Activated CD8-positive, alpha-beta T cell treated with anti-CD3 and anti-CD28 coated beads for 36 hours (primary cell): ENCODE measurements around the gene PSMC4. TPM values are rescaled to one million over a fixed set of nuclear protein-coding genes. Genes with fewer than 3 reads are reported as not detected.

Experiments
- ATAC-seq: fragments of 200-7000 bp; cut with Tn5 transposase; one replicate; pipeline ENCODE4 v1.10.0; 2021; ENCODE audit warnings: mild to moderate bottlenecking, moderate library complexity
- CTCF ChIA-PET: fragments of 350-600 bp; sonication (Branson Sonifier 250); formaldehyde crosslinking; loops from one replicate; lab custom pipeline; 2021; ENCODE audit warnings: antibody characterized with exemption; lab: Charles Lee
- POLR2A ChIA-PET: fragments of 350-600 bp; sonication (Branson Sonifier 250); formaldehyde crosslinking; loops from one replicate; lab custom pipeline; 2021; ENCODE audit warnings: antibody characterized with exemption; lab: Charles Lee
- DNase-seq: peaks from one replicate; pipeline ENCODE4 v3.0.0-alpha.2; 2020
- H3K27ac Mint-ChIP-seq: one replicate; pipeline ENCODE4 v1.8.0; 2021; ENCODE audit warnings: mild to moderate bottlenecking, mixed read lengths
- H3K27me3 Mint-ChIP-seq: one replicate; pipeline ENCODE4 v1.8.0; 2021; ENCODE audit warnings: mixed read lengths
- H3K36me3 Mint-ChIP-seq: one replicate; pipeline ENCODE4 v1.8.0; 2021; ENCODE audit warnings: low read depth, mixed read lengths
- H3K4me1 Mint-ChIP-seq: one replicate; pipeline ENCODE4 v1.8.0; 2021; ENCODE audit warnings: low read depth, mixed read lengths
- H3K4me3 Mint-ChIP-seq: one replicate; pipeline ENCODE4 v1.8.0; 2021; ENCODE audit warnings: mild to moderate bottlenecking, moderate library complexity, mixed read lengths
- H3K9me3 Mint-ChIP-seq: one replicate; pipeline ENCODE4 v1.8.0; 2021; ENCODE audit warnings: mixed read lengths
- intact Hi-C: fragments of 100-400 bp; cut with micrococcal nuclease; formaldehyde crosslinking; loops from one replicate; pipeline ENCODE4 v1.10.0; 2022
- total RNA-seq, 2 experiments: library from RNA; stranded (reverse); gene quantifications; one replicate each; pipeline ENCODE4 v1.2.3, GENCODE V29; 2021
- TF ChIP-seq, protein P1 (sequence below): fragments of 200-600 bp; IDR thresholded peaks from one replicate; pipeline ENCODE4 v1.8.0; 2022; ENCODE audit warnings: antibody characterized with exemption, mild to moderate bottlenecking

PSMC4 gene
- total RNA-seq, 2 experiments from 2014 or later = 105 to 107 TPM

DNA sequence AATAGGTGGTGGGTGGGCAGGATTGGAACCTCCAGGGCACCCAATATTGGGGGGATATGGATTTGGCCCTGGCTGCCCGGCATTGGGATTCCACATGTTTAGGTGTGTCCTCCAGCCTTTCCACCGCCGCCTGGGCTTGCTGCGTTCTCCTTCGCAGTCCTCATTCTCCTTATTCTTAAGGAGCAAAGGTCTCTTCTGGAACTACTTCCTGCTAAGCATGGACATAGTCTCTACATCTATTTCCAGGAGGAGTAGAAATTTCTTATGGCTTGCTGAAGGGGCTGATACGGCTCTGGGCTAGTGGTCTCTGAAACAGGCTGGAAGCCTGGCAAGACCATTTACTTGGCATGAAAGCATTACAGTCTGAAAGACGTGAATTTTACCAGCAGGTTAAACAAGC lies 27.4 kb upstream of the PSMC4 start:
- no peaks in the 10 kb centered on the region for H3K27me3 Mint-ChIP-seq
- peaks cover 37% of the 10 kb centered on the region for H3K36me3 Mint-ChIP-seq
- peaks cover 72% of the 10 kb centered on the region for H3K4me1 Mint-ChIP-seq
- ATAC-seq = no peak
- intact Hi-C loops = no loop called here
- ChIA-PET CTCF (interaction anchor here (1.4 to 13.1 kb wide), 3 partner anchors 10 to 29 kb away, joined by 3 to 86 read pairs (median 6); partner anchors contain the start of gene PSMC4), POLR2A (no interaction called here)
- TF ChIP-seq, protein P1, sequence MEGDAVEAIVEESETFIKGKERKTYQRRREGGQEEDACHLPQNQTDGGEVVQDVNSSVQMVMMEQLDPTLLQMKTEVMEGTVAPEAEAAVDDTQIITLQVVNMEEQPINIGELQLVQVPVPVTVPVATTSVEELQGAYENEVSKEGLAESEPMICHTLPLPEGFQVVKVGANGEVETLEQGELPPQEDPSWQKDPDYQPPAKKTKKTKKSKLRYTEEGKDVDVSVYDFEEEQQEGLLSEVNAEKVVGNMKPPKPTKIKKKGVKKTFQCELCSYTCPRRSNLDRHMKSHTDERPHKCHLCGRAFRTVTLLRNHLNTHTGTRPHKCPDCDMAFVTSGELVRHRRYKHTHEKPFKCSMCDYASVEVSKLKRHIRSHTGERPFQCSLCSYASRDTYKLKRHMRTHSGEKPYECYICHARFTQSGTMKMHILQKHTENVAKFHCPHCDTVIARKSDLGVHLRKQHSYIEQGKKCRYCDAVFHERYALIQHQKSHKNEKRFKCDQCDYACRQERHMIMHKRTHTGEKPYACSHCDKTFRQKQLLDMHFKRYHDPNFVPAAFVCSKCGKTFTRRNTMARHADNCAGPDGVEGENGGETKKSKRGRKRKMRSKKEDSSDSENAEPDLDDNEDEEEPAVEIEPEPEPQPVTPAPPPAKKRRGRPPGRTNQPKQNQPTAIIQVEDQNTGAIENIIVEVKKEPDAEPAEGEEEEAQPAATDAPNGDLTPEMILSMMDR = no peak
- DNase-seq = no peak
- peaks cover 17% of the 10 kb centered on the region for H3K9me3 Mint-ChIP-seq
- H3K4me3 Mint-ChIP-seq = no peak overlapping the region
- H3K27ac Mint-ChIP-seq = peak overlapping the region; percentile 34

DNA sequence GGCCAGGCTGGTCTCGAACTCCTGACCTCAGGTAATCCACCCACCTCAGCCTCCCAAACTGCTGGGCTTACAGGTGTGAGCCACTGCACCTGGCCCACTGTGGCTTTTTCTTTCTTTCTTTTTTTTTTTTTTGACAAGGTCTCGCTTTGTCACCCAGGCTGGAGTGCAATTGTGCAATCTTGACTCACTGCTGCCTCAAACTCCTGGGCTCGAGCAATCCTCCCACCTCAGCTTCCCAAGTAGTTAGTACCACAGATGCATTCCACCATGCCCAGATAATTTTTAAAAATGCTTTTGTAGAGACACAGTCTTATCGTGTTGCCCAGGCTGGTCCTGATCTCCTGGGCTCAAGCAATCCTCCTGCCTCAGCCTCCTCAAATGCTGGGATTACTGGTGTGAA lies 24.4 kb upstream of the PSMC4 start:
- CTCF ChIA-PET = interaction anchor here (0.8 to 3.5 kb wide), 2 partner anchors 10 to 24 kb away, joined by 4 to 10 read pairs; partner anchors contain the start of gene PSMC4
- H3K27me3 Mint-ChIP-seq = no peaks in the 10 kb centered on the region
- H3K36me3 Mint-ChIP-seq = peaks cover 29% of the 10 kb centered on the region
- H3K9me3 Mint-ChIP-seq = peaks cover 3% of the 10 kb centered on the region
- intact Hi-C loops = no loop called here
- DNase-seq (no peak), ATAC-seq (no peak)
- H3K27ac Mint-ChIP-seq = peak overlapping the region; percentile 62
- TF ChIP-seq, protein P1 = no peak
- no peak overlapping the region for H3K4me3 Mint-ChIP-seq
- POLR2A ChIA-PET = interaction anchor here (3.2 kb wide), 1 partner anchor 24 kb away, joined by 10 read pairs; the partner anchor contains the start of gene PSMC4
- peaks cover 78% of the 10 kb centered on the region for H3K4me1 Mint-ChIP-seq

DNA sequence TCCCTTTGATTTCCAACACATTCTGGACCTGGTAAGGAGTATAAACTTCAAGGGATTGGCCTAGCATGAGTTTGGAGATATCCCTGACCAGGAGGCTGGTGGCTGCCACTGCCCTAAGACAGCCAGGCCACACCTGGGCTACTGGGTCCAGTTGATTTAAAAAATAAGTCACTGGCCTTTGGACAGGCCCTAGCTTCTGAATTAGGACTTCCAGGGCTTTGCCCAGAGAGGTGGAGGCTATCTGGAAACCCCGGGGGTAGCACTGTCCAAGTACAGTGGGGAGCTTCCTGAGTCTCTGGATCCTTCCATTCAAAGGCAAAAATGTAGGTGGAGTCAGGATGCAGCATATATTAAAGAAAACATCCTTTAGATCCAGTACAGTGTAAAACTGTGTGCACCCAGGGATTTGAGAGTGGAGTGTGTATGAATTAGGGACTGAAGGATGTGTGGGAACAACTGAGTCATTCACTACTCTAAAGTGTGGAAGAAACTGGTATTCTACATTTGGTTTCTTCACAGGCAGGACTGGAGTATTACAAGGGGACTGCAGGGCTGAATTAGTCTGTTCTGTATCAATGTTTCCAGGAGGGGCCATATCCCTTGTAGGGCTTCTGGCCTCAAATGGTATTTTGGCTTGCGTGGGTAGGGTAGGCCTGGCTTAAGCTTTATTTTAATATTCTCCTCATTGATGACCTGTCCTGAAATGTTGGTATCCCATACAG lies 21.8 kb upstream of the PSMC4 start:
- ATAC-seq = peak; percentile 43
- TF ChIP-seq, protein P1 = no peak

DNA sequence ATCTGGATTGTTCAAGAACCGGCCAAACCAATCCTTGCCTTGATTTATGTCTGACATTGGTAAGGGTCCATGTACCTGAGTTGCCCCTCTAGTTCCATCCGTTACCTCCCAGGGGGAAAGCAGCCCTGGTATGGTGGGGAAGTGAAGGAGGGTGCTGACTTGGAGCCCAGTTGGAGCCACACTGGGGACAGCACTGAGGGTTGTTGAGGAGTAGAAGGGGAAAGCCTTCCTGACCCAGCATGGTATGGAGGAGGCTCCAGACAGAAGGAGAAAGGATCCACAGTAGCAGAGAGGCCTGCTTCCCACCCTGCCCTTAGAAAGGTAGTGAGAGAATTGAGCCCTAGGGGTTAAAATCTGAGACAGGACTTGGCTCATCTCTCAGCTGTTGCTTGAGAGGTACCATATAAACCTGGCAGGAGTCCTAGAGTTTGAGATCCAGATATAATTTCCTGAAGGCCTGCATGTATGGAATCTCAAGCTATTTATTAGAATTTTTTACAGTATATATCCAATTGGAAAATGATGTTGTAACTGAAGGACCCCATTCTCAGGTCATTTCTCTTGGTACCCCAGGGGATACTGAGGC lies 19.8 kb upstream of the PSMC4 start:
- POLR2A ChIA-PET = interaction anchor here (1.0 to 2.4 kb wide), 3 partner anchors 8 to 45 kb away, joined by 4 to 21 read pairs (median 6); partner anchors contain the start of genes PSMC4 and ZNF546
- TF ChIP-seq, protein P1 = no peak
- H3K4me1 Mint-ChIP-seq = peaks cover 72% of the 10 kb centered on the region
- intact Hi-C loops = no loop called here
- peak overlapping the region; percentile 98 for H3K27ac Mint-ChIP-seq
- H3K36me3 Mint-ChIP-seq = peaks cover 29% of the 10 kb centered on the region
- ATAC-seq (no peak), DNase-seq (no peak)
- H3K9me3 Mint-ChIP-seq = peaks cover 5% of the 10 kb centered on the region
- CTCF ChIA-PET = interaction anchor here (1.5 to 2.2 kb wide), 2 partner anchors 9 to 19 kb away, joined by 6 to 11 read pairs; partner anchors contain the start of gene PSMC4
- peak overlapping the region; percentile 48 for H3K4me3 Mint-ChIP-seq
- H3K27me3 Mint-ChIP-seq = no peaks in the 10 kb centered on the region

More for the DNA sequence above, 21.8 kb upstream of the PSMC4 start:
- CTCF ChIA-PET = interaction anchor here (1.3 to 3.5 kb wide), 2 partner anchors 12 to 22 kb away, joined by 3 to 10 read pairs; partner anchors contain the start of gene PSMC4
- POLR2A ChIA-PET = interaction anchor here (3.2 kb wide), 1 partner anchor 21 kb away, joined by 10 read pairs; the partner anchor contains the start of gene PSMC4
- DNase-seq = no peak
- Mint-ChIP-seq H3K4me3 (no peak overlapping the region), H3K9me3 (peaks cover 5% of the 10 kb centered on the region), H3K4me1 (peaks cover 81% of the 10 kb centered on the region), H3K36me3 (peaks cover 31% of the 10 kb centered on the region), H3K27me3 (no peaks in the 10 kb centered on the region), H3K27ac (peak overlapping the region; percentile 98)
- intact Hi-C loops = no loop called here
